ENCODE data around the gene KRTAP4-5. TPM values are rescaled to one million over a fixed set of nuclear protein-coding genes. Genes with fewer than 3 reads are reported as not detected.
"Not testable (repeated sequence)": the region's sequence is repeated elsewhere in the genome, so short reads cannot be mapped to it uniquely, and the experiment has no call there.

KRTAP4-5 gene
- polyA plus RNA-seq, 1 experiment: not detected

- no peak overlapping the region for H3K27ac ChIP-seq (ENCODE audit: low read depth, low read length)
- ChIA-PET POLR2A (no interaction called here), CTCF (interaction anchor here (0.7 to 1.5 kb wide), 2 partner anchors 17 to 540 kb away, joined by 3 to 4 read pairs; no protein-coding TSS in a partner anchor)
- H3K27me3 ChIP-seq (ENCODE audit: control insufficient read depth, insufficient read depth, low read length): no peaks in the 10 kb centered on the region
- TF ChIP-seq, protein P1, sequence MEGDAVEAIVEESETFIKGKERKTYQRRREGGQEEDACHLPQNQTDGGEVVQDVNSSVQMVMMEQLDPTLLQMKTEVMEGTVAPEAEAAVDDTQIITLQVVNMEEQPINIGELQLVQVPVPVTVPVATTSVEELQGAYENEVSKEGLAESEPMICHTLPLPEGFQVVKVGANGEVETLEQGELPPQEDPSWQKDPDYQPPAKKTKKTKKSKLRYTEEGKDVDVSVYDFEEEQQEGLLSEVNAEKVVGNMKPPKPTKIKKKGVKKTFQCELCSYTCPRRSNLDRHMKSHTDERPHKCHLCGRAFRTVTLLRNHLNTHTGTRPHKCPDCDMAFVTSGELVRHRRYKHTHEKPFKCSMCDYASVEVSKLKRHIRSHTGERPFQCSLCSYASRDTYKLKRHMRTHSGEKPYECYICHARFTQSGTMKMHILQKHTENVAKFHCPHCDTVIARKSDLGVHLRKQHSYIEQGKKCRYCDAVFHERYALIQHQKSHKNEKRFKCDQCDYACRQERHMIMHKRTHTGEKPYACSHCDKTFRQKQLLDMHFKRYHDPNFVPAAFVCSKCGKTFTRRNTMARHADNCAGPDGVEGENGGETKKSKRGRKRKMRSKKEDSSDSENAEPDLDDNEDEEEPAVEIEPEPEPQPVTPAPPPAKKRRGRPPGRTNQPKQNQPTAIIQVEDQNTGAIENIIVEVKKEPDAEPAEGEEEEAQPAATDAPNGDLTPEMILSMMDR (IDR thresholded peaks at IDR 0.05; ENCODE audit: low read depth, low read length): no peak
- H3K9me3 ChIP-seq (ENCODE audit: control insufficient read depth, insufficient read depth, low read length): no peaks in the 10 kb centered on the region
- H3K4me3 ChIP-seq (ENCODE audit: low read depth, low read length): no peak overlapping the region
- no peak for DNase-seq (ENCODE audit: low read depth, low spot score)
Observed at GRCh38 chr17:41107941-41108450, 41.6 kb downstream of the KRTAP4-5 start.

DNA sequence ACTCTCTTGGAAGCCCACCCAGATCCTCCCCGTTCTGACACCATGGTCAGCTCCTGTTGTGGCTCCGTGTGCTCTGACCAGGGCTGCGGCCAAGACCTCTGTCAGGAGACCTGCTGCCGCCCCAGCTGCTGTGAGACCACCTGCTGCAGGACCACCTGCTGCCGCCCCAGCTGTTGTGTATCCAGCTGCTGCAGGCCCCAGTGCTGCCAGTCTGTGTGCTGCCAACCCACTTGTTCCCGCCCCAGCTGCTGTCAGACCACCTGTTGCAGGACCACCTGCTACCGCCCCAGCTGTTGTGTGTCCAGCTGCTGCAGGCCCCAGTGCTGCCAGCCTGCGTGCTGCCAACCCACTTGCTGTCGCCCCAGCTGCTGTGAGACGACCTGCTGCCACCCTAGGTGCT is 44.3 kb downstream of the KRTAP4-5 start, which contains the start of gene KRTAP4-9:
TSS of gene KRTAP4-9 (plus strand) at position 43 of the 400 bp plus-strand sequence. CDS start at position 43, 0 bp downstream.
- H3K27ac ChIP-seq (ENCODE audit: low read depth, low read length); POLR2A ChIA-PET; DNase-seq (ENCODE audit: low read depth, low spot score); H3K4me3 ChIP-seq (ENCODE audit: low read depth, low read length); H3K9me3 ChIP-seq (ENCODE audit: control insufficient read depth, insufficient read depth, low read length); H3K27me3 ChIP-seq (ENCODE audit: control insufficient read depth, insufficient read depth, low read length); CTCF ChIA-PET: not testable (repeated sequence)

DNA sequence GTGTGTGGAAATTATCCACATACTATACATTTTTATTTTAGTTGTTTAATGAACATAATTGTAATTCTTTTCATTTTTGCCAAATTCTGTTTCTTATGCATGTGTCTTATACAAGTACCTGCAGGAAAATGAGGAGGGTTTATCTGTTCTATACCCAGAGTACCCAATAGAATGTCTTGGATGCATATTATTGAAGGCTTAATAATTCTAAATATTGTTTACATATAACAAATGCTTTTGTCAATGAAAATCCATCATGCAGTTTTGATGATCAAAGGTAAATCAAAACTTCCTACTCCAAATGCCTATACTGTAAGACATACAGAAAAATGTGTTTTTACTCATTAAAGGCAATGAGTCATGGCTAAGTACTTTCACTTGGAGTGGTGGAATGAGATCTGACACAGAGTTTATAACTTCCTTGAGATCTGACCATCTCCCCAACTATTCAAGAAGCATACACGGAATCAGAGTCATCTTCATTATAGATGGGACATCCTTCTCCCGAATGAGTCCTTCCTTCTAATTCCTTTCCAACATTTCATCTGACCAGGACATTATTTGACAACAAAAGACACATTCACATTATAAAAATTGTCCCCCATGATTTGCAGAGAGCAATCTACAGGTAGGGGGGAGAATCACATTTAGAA is 45.1 kb downstream of the KRTAP4-5 start:
- CTCF ChIA-PET: interaction anchor here (0.6 kb wide), 1 partner anchor 544 kb away, joined by 3 read pairs; no protein-coding TSS in a partner anchor
- DNase-seq (ENCODE audit: low read depth, low spot score): peak; percentile 23
- POLR2A ChIA-PET; H3K4me3 ChIP-seq (ENCODE audit: low read depth, low read length); H3K27ac ChIP-seq (ENCODE audit: low read depth, low read length); H3K9me3 ChIP-seq (ENCODE audit: control insufficient read depth, insufficient read depth, low read length); H3K27me3 ChIP-seq (ENCODE audit: control insufficient read depth, insufficient read depth, low read length): not testable (repeated sequence)

- no peaks in the 10 kb centered on the region for H3K9me3 ChIP-seq (ENCODE audit: control insufficient read depth, insufficient read depth, low read length)
- H3K27ac ChIP-seq (ENCODE audit: low read depth, low read length): no peak overlapping the region
- no peaks in the 10 kb centered on the region for H3K27me3 ChIP-seq (ENCODE audit: control insufficient read depth, insufficient read depth, low read length)
- CTCF ChIA-PET: interaction anchor here (0.6 kb wide), 1 partner anchor 545 kb away, joined by 3 read pairs; no protein-coding TSS in a partner anchor
- H3K4me3 ChIP-seq (ENCODE audit: low read depth, low read length): no peak overlapping the region
- DNase-seq (ENCODE audit: low read depth, low spot score): no peak
- POLR2A ChIA-PET: no interaction called here
- TF ChIP-seq, protein P1 (IDR thresholded peaks at IDR 0.05; ENCODE audit: low read depth, low read length): no peak
Observed at GRCh38 chr17:41103896-41104295, 45.7 kb downstream of the KRTAP4-5 start.

DNA sequence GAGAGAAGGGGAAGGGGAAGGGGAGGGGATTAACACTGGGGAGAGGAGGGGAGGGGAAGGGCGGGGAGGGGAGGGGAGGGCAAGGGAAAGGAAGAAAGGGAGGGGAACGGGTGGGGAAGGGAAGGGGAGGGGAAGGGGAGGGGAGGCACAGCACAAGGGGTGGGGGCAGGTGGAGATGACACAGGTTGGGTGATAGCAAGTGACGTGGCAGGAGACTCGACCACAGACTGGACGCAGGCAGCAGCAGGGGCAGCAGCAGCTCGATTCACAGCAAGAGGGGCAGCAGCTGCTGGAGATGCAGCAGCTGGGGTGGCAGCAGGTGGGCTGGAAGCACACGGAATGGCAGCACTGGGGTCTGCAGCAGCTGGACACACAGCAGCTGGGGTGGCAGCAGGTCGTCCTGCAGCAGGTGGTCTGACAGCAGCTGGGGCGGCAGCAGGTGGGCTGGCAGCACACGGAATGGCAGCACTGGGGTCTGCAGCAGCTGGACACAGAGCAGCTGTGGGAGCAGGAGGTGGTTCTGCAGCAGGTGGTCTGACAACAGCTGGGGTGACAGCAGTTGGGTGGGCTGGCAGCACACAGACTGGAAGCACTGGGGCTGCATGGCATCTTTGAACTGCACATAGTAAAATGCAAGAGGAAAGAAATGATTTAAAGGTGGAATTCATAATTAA is 47.9 kb downstream of the KRTAP4-5 start, which contains the start of gene KRTAP4-16:
TSS of gene KRTAP4-16 (minus strand) at position 624 of the 674 bp plus-strand sequence. CDS start at position 624, 0 bp downstream.
- ChIA-PET CTCF (interaction anchor here (0.6 kb wide), 1 partner anchor 127 kb away, joined by 4 read pairs; no protein-coding TSS in a partner anchor), POLR2A (no interaction called here)
- H3K27ac ChIP-seq (ENCODE audit: low read depth, low read length): no peak within 1 kb of the TSS
- H3K27me3 ChIP-seq (ENCODE audit: control insufficient read depth, insufficient read depth, low read length): no peaks in the 10 kb centered on the region
- no peak within 1 kb of the TSS for H3K4me3 ChIP-seq (ENCODE audit: low read depth, low read length)
- TF ChIP-seq, protein P1 (IDR thresholded peaks at IDR 0.05; ENCODE audit: low read depth, low read length): no peak
- H3K9me3 ChIP-seq (ENCODE audit: control insufficient read depth, insufficient read depth, low read length): no peaks in the 10 kb centered on the region
- no peak for DNase-seq (ENCODE audit: low read depth, low spot score)

GRCh38 chr17:41099682-41100480 is 49.7 kb downstream of the KRTAP4-5 start:
- POLR2A ChIA-PET; H3K9me3 ChIP-seq (ENCODE audit: control insufficient read depth, insufficient read depth, low read length); CTCF ChIA-PET; H3K4me3 ChIP-seq (ENCODE audit: low read depth, low read length); H3K27me3 ChIP-seq (ENCODE audit: control insufficient read depth, insufficient read depth, low read length); H3K27ac ChIP-seq (ENCODE audit: low read depth, low read length): not testable (repeated sequence)
- DNase-seq (ENCODE audit: low read depth, low spot score): peak; percentile 10
